Measurements from ENCODE around the gene CCNYL1.
"Not testable (repeated sequence)": the region's sequence is repeated elsewhere in the genome, so short reads cannot be mapped to it uniquely, and the experiment has no call there.

Gene CCNYL1

DNA sequence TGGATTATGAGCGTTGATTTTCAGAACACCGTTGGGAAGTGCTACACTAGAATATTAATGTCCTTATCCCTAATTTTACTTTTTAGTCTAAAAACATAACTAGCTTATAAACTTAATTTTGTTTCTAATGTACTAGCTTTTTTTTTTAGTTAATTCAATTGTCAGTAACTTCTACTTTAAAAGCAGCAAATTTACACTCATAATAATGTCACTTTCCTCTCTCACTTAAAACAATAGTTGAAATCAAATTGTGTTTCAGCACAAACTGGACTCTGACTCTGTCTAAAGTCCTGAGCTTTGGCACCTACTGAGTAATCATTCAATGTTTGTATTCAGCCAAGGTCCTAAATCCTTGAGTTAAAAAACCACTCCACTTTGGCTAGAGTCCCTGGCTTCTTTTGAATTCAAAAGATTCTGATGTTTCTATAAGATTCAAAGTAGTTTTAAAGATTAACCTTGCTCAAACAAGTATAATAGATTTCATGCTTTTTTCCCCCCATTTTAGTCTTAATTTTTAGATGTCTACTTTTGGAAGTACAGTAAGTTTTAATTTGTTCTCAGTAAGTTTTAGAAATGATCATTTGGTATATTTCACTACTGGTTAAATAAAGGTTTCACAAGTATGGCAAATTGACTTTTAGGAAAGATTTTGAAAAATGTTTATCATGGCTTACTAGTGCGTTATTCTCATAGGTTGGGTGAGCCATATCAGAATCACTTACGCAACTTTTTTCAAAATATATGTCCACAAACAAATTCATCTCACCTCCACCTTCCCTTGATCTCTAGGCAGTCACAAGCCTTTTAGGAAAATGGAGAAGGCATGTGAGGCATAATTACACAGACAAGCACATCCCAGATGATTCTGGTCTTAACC is 23.4 kb downstream of the CCNYL1 start:
- DNase-seq = no peak

DNA sequence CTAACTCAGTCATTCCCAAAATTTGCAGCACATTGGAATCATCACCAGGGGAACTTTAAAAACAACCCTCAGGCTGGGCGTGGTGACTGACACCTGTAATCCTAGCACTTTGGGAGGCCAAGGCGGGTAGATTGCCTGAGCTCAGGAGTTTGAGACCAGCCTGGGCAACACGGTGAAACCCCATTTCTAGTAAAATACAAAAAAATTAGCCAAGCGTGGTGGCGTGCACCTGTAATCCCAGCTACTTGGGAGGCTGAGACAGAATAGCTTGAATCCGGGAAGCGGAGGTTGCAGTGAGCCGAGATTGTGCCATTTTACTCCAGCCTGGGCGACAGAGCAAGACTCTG is 24.0 kb downstream of the CCNYL1 start:
- not testable (repeated sequence) for DNase-seq

DNA sequence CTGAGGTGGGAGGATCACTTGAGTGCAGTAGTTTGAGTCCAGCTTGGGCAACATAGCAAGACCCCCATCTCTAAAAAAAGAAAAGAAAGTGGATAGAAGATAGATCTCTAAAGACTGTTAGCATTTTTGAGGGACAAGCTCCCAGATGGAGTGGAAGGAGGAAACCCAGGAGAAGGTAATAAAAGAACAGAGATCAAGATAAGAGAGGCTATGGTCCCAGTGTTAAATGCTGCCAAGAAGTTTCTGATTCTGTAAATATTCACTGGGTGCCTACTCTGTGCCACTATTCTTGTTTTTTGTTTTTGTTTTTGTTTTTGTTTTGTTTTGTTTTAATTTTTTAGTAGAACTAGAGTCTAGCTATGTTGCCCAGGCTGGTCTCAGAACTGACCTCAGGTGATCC is 32.1 kb downstream of the CCNYL1 start:
- no peak for DNase-seq

DNA sequence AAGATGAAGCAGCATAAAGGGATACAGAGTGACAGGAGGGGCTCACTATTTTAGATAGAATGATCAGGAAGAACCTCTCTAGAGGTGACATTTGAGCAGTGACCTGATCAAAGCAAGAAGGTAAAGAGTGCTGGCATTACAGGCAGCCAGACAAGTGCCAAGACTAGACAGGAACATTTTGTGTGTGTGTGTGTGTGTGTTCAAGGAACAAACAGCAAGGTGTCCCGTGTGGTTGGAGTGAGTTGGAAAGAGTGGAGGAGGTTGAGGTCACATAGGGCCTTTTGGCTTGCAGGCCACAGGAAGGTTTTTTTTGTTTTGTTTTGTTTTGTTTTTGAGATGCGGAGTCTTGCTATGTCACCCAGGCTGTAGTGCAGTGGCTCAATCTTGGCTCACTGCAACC is 32.6 kb downstream of the CCNYL1 start:
- no peak for DNase-seq

DNA sequence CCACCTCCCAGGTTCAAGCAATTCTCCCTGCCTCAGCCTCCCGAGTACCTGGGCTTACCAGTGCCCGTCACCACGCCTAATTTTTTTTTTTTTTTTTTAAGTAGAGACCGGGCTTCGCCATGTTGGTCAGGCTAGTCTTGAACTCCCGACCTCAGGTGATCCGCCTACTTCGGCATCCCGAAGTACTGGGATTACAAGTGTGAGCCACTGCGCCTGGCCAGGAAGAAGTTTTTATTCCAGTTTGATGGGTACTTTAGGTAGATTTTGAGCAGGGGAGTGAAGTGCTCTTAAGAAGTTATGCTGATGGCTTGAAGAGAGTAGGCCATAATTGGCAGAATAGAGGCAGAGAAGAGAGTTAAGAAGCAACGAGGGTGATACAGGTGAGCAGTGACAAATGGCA is 33.0 kb downstream of the CCNYL1 start:
- DNase-seq = no peak

DNA sequence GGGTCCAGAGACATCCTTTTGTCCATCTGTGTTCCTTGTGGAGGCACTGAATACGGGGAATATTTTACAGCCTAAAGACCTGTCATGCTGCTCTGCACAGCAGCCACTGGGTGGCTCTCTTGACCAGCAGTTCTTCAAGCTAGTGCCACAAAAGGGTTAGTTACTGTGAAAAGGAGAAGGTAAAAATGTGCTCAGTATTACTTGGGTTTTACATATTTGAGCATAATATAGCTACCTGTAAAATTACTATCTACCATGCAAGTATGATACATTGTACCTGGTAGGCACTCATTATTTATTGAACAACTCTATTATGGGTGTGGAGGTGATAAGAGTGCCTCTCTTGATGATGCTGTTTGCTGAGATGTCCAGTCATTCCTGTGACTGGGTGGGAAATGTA is 34.7 kb downstream of the CCNYL1 start:
- peak; percentile 70 for DNase-seq

DNA sequence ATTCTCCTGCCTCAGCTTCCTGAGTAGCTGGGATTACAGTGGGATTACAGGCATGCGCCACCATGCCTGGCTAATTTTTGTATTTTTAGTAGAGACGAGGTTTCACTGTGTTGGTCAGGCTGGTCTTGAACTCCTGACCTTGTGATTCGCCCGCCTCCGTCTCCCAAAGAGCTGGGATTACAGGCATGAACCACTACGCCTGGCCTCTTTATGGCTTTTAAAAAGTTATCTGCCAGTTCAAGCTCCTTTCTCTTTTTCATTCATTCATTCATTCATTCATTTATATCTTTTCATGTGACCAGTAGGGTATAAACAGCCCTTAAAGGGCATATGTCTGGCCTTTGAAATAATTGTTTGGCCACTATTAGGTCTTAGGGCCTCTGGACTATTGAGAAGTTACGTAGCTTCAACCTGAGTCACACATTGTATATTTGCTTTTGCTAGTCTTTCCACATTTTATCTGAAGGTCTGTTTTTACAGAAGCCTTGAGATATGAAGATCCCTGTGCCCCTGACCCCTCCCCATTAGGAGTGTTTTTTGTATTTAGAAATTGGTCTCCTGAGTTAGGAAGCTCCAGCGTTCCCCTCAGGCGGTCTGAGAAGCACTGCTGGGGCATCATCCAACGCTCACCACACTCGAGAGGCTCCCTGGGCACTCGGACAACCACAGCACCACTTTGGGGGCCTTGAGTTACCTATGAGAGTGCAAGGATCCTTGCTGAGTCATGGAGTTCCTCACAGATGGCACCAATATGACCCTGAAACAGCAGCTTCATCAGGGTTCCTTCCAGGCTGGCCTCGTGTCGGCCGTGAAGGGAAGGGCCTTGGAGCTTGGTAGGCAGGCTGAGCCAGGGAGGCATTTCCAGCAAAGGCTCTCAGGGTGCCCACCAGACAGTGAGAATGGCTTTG is 36.5 kb downstream of the CCNYL1 start:
- DNase-seq = no peak

DNA sequence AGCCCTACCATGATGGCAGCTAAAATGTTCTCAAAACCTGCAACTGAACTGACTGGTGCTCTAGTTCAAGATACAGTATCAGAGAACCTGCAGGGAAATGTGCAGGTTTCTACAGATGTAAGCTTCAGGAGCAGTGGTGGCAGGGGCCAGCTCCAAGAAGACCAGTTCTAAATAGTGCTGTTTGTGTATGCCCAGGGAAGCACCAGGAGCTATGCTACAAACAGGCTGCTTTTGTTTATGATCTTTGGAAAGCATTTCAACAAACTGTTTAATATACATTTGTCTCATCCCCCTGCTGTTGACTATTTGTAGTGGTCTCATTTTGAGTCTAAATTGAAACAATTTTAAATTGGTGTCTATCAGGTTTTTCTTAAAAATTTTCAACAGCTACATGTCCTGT is 37.6 kb downstream of the CCNYL1 start:
- DNase-seq = no peak

DNA sequence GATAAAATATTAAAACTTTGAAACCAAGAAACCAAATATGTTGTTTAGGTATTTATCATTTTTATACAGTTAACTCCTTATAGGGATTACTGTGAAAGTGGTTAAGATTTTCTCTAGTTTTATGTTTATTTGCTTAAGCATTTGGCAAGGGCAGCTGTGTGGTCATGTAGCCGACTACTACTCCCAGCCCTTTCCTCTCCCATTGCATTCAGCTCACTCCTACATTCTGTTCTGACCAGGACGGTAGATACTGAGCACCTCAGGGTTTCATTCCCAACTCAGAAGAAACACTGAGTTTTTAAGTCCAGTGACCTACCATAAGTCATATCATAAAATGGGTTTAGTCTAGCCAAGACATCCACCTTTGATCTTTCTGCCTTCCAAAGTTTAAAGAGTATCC is 38.4 kb downstream of the CCNYL1 start:
- no peak for DNase-seq

DNA sequence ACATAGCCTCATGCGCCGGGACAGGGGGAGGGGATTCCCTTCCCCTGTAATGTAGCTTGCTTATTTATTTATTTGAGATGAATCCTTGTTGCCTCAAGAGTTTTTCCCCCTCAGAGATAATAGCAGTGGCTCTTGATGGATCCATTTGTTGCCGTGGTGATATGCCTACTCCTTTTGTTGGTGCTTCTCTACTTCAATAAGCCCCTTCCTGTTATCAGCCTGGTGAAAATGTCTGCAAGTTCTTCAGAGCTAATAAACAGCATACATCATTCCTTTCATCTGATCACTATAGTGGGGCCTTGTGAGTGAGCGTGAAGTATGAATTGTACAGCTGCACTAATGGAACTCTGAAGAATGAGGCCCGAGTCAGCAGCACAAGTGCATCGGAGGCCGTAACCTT is 38.9 kb downstream of the CCNYL1 start:
- DNase-seq = no peak

DNA sequence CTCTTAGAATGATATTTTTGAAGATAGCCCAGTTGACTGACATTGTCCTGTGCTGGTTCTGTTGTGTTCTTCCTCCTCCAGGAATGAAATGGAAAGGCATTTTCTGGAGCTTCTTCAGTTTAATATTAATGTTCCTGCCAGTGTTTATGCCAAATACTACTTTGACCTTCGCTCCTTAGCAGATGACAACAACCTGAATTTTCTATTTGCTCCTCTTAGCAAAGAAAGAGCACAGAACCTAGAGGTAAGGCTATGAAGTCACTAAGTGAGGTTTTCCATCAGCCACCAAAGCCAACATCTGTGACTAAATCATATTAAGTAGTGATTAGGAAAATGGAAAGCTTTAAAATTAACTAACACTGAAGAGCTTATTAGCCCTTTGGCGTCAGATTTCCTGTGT is 39.4 kb downstream of the CCNYL1 start:
- no peak for DNase-seq

DNA sequence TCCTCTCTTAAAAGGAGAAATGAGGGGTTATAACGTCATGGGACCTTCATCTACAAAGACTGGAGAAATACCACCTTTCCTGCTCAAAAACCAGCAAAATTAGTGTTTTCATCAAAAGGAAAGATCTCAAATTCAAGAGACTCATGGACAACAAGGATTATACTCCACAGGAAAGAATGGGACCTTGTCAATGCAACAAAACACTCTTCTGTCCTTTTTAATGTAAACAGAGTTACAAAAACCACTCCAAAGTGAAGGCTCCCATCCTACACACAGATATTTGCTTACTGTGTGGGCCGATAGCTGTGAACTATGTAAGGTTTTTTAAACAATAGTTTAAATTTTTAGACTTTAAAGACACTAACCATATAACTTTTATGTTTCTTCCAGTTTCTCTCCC is 42.2 kb downstream of the CCNYL1 start:
- DNase-seq = not testable (repeated sequence)

DNA sequence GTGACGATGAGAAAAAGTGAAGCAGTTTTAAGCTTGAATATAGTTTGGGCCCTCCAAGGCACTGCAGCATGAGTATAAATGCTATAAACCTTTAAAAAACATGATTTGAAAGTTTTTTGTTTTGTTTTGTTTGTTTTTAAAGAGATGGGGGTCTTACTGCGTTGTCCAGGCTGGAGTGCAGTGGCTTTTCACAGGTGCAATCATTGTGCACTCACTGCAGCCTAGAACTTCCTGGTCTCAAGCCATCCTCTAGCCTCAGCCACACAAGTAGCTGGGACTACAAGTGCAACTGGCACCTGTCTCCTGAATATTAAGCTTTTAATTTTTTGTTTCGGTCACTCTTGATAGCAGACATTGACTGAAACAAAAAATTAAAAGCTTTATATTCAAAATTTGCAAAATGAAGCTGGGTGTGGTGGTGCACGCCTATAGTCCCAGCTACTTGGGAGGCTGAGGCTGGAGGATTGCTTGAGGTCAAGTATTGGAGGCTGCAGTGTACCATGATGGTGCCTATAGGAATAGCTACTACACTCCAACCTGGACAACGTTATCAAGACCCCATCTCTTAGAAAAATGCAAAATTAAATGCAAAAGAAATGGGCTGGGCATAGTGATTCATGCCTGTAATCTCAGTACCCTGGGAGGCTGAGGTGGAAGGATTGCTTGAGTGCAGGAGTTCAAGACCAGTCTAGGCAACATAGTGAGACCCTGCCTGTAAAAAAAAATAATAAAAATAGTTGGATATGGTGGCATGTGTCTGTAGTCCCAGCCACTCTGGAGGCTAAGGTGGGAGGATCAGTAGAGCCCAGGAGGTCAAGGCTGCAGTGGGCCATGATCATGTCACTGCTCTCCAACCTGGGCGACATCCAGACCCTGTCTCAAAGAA is 43.3 kb downstream of the CCNYL1 start:
- DNase-seq = no peak

DNA sequence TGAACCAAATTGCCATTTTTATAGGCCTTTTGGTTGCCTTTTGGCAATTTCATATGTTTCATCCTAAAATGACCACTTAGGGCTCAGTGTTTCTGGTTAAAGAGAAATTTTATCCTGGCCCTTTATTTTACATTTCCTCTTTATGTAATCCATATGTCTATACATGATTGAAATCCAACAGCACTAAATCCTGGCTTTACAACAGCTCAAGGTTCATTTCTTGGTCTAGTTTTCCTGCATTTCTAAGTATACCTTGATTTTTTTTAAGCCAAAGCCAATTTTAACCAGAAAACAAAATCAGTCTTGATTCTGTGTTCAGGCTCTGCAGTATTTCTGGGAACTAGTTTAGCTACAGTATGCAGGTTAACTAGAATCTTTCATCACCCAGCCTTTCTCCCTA is 46.6 kb downstream of the CCNYL1 start:
- DNase-seq = no peak

DNA sequence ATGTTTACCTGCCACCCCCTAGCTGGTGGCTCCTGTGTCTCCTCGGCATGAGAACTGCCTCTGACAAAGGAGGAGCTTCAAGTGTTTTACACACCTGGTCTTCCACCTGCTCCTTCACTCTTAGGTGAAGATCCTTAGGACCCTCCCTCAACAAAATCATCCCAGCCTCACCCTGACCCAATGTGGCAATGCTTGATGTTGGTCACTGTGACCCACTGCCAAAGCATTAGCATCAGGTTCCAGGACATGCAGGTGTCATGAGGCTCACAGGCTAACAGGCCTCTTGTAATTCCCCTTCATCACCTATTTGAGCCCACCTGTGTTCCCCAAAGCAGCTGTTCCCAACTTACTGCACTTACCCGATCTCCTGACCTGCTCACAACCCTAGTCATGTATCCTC is 48.5 kb downstream of the CCNYL1 start:
- no peak for DNase-seq

DNA sequence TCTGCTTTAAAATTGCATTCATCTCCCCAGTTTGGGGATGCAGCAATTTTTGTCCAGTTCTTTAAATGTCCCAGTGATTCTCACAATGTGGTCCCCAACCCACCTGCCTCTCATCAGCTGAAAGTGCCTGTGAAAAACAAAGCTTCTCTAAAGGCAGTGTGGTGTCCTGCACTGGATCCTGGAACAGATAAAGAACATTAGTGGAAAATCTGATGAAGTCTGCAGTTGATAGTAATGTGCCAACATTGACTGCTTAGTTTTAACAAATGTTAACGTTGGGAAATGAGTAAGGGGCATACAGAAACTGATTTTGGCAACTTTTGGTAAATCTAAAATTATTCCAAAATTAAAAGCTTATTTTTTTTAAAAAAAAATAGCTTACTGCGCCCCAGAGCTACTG is 49.0 kb downstream of the CCNYL1 start:
- no peak for DNase-seq

DNA sequence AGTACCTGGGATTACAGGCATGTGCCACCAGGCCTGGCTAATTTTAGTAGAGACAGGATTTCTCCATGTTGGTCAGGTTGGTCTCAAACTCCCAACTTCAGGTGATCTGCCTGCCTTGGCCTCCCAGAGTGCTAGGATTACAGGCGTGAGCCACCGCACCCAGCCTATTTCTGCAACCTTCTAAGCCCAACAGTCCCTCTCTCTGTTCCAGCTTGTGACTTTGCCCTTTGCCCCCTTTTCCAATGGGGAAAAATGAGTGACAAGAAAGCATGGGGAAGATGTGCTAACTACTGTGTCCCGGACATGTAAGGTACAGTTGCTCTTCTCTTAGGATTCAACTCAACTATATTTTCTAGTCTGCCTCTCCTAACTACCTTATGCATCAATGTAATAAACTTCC is 50.0 kb downstream of the CCNYL1 start:
- DNase-seq = not testable (repeated sequence)

DNA sequence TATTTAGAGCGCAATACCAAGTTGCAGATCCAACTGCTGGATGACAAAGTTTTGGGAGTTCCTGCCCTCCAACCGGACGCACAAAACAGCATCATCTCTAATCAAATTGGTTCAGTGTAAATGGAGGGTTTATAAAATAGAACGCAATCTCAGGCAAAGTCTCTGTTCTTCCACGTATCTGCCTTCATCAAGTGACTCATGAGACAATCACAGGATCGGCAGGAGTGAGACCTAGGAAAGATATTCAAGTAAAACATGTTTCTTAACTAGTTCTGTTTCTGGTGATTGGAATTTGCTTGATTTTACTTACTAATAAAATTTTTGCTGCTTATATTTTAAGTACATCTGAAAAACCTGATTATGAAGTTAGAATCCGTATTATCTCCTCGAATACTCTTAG is 50.7 kb downstream of the CCNYL1 start:
- DNase-seq = no peak

DNA sequence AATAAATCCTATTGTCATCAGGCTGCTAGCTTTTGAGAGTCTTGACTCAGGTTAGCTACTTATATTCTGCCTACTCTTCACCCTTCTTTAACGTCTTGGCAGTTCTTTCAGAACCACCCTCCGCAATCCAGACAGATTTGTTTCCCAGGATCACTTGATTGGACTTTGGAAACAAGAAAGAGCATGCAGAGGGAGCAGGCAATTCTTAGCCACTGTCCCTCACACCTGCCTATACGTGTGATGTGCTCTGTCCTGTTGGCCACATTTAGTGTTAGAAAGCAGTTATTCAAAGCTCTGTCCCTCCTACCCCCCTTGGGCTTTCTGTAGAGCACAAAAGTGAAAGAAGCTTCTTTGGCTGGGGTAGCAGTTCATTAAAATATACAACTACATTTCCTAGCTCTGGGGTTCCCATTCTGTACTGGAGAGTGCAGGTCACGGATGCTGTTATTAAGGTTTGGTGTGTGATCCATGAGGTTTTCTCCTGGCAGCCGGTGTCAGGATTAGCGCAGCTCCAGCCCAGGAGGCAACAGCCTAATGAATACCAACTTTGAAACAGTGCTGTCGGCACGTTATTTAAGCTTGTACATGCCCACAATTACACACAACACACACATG is 52.0 kb downstream of the CCNYL1 start:
- DNase-seq = no peak

DNA sequence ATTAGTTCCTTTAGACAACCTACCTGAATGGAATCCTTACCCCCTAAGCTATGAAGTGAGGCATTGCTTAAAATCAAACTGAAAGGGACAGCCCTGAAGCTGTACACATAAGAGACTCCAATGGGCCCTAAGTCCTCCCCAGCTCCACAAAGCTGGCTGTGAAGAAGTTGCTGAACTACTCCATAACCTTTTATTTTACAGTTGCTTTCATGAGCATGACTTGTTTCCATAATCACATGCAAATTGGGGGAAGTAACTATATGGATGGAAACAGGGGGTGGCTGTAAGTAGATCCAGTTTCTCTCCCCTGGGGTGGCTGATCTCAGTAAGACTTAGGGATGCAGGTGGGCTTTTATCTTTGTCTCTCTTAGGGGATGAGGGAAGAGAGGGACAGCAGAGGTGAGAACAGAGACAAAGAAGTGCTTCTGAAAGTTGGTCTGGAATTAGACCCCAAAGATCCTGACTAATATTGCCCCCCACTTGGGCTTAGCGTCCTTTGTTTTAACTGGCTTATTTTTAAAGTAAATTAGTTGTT is 52.7 kb downstream of the CCNYL1 start:
- no peak for DNase-seq

DNA sequence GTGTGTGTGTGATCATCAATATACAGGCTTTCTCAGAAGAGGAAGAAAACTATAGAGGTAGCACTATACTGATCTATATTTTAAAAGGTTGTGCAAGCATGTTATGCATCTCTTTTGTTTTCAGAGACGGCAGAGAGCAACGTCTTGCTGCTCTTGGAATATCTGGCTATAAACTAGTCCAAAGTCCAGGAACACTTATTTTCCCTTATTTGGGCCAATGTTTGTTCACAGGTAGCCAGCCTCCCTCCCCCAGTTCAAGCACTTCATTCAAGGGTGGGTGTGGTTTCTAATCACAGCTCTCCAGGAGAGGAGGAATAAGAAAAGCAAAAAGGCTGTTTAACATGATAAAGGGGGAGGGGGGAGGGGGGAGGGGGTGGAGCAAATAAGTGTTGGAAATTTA is 54.1 kb downstream of the CCNYL1 start:
- no peak for DNase-seq

DNA sequence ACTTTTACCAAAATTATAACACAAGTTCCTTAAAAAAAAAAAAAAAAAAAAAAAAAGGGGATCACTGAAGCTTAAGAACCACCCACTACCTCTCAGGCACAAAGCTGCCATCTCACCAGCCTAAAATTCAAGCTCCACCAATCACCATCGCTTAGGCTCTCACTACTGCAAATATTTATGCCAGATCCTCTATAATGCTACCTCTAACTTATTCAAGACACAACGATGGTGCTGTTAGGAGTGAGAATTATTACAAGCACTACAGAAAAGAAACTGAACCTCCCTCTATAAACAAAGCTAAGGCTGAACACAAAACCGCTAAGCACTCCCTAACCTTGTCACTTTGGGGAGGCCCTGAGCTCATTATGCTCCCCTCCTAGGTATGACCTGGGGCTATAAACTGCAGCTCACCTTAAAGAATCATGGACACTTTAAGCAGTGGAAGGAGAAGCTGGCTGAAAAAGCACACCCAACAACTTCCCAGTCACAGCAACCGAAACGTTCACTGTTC is 54.7 kb downstream of the CCNYL1 start:
- DNase-seq = no peak

Measured in fibroblast of skin of scalp (primary cell).